AG04450 (cell line): Measurements from ENCODE around the gene DBI. TPM values are rescaled to one million over a fixed set of nuclear protein-coding genes. Genes with fewer than 3 reads are reported as not detected.

Experiments
- CTCF ChIA-PET: fragments of 300-600, 350-600 bp; formaldehyde crosslinking; extraction: SDS; loops from one replicate; lab custom pipeline; 2022; ENCODE audit warnings: antibody characterized with exemption, inconsistent platforms; lab: Charles Lee
- POLR2A ChIA-PET: fragments of 350-600 bp; formaldehyde crosslinking; extraction: SDS; loops from one replicate; lab custom pipeline; 2021; ENCODE audit warnings: antibody characterized with exemption, inconsistent platforms; lab: Yijun Ruan, JAX
- DNase-seq: peaks from one replicate; pipeline ENCODE4 v3.0.0-alpha.2; 2011; ENCODE audit warnings: low read depth, low spot score
- H3K27ac ChIP-seq: one replicate; pipeline ENCODE4 v1.5.1; 2012; ENCODE audit warnings: low read depth, low read length, control low read depth
- H3K27me3 ChIP-seq: one replicate; pipeline ENCODE4 v1.6.0; 2012; ENCODE audit warnings: low read length; ENCODE audit not compliant: control insufficient read depth, insufficient read depth
- H3K4me3 ChIP-seq: 2 replicates; pipeline ENCODE4 v1.5.1; 2011; ENCODE audit warnings: mild to moderate bottlenecking, low read depth, low read length, control low read depth
- H3K9me3 ChIP-seq: 2 replicates; pipeline ENCODE4 v1.5.1; 2012; ENCODE audit warnings: low read length; ENCODE audit not compliant: control insufficient read depth, insufficient read depth
- polyA plus RNA-seq: library from polyadenylated mRNA; depleted of rRNA; stranded (reverse); fragments of >200 nt; gene quantifications from 2 replicates; pipeline ENCODE4 v1.2.3, GENCODE V29; 2011
- TF ChIP-seq, protein P1 (sequence below): IDR thresholded peaks from 2 replicates; pipeline ENCODE4 v1.5.1; 2011; ENCODE audit warnings: low read depth, low read length, control low read depth, inconsistent platforms

DBI gene
- polyA plus RNA-seq, 1 experiment = 244 TPM

DNA sequence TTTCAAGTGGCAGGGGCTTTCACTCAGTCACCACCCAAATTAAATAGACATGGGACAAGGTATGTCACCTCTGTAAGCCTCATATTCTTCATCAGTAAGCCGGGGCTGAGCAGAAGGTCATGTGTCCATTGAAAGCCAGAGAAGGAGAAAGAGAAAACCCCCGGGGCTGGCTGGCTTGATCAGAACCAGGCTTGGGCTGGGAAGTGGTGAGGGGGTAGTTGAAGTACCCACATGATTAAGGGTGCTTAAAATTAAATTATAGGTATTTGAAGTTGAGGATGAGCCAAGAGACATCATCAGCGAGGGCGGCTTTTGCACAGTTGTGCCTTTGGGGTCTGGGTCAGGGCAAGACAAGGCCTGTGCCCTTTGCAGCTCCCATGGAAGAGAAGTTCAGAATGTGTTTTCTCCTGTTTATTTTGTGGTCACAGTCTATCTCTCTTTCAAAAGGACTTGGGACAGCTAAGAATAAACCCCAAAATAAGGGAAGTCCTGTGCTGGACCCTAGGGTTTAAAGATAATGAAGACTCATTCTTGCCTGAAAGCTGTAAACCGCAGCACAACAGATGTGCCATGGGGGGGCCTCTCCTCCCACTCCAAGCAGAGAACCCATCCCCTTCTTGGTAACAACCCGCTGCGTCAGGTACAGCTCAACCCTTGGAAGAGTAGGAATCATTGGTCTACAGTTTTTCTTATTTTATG, 10.7 kb downstream of the DBI start:
- no peaks in the 10 kb centered on the region for H3K9me3 ChIP-seq
- DNase-seq = no peak
- CTCF ChIA-PET = no interaction called here
- no peaks in the 10 kb centered on the region for H3K27me3 ChIP-seq
- no peak overlapping the region for H3K27ac ChIP-seq
- TF ChIP-seq, protein P1, sequence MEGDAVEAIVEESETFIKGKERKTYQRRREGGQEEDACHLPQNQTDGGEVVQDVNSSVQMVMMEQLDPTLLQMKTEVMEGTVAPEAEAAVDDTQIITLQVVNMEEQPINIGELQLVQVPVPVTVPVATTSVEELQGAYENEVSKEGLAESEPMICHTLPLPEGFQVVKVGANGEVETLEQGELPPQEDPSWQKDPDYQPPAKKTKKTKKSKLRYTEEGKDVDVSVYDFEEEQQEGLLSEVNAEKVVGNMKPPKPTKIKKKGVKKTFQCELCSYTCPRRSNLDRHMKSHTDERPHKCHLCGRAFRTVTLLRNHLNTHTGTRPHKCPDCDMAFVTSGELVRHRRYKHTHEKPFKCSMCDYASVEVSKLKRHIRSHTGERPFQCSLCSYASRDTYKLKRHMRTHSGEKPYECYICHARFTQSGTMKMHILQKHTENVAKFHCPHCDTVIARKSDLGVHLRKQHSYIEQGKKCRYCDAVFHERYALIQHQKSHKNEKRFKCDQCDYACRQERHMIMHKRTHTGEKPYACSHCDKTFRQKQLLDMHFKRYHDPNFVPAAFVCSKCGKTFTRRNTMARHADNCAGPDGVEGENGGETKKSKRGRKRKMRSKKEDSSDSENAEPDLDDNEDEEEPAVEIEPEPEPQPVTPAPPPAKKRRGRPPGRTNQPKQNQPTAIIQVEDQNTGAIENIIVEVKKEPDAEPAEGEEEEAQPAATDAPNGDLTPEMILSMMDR = no peak
- no peak overlapping the region for H3K4me3 ChIP-seq
- POLR2A ChIA-PET = interaction anchor here (1.4 kb wide), 1 partner anchor 11 kb away, joined by 5 read pairs; the partner anchor contains the start of genes C2orf76 and DBI

DNA sequence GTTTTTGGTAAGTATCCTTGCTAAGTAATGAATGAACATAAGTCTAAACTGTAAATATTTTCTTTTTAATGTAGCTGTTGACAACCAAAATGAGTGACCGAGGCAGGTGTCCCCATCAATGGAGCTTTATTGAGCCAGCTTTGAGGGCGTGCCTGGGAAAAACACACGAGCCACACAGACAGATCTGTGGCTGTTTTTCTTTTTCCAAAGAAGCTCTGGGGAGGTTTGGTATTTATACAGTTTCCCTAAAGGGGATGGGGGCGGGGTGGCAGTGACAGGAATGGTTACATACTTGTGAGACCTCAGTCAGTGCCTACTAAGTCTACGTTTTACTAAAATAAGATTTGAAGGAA, 11.2 kb downstream of the DBI start:
- CTCF ChIA-PET = no interaction called here
- Histone ChIP-seq H3K27ac (no peak overlapping the region), H3K27me3 (no peaks in the 10 kb centered on the region), H3K9me3 (no peaks in the 10 kb centered on the region), H3K4me3 (no peak overlapping the region)
- TF ChIP-seq, protein P1 = no peak
- no peak for DNase-seq
- POLR2A ChIA-PET = interaction anchor here (1.4 kb wide), 1 partner anchor 11 kb away, joined by 5 read pairs; the partner anchor contains the start of genes C2orf76 and DBI

- ChIA-PET POLR2A (interaction anchor here (1.4 kb wide), 1 partner anchor 12 kb away, joined by 5 read pairs; the partner anchor contains the start of genes C2orf76 and DBI), CTCF (no interaction called here)
- DNase-seq = no peak
- H3K9me3 ChIP-seq = no peaks in the 10 kb centered on the region
- TF ChIP-seq, protein P1 = no peak
- H3K27me3 ChIP-seq = peaks cover 4% of the 10 kb centered on the region
- no peak overlapping the region for H3K4me3 ChIP-seq
- H3K27ac ChIP-seq = no peak overlapping the region
Measured at GRCh38 chr2:119378566-119378965, 11.8 kb downstream of the DBI start.

DNA sequence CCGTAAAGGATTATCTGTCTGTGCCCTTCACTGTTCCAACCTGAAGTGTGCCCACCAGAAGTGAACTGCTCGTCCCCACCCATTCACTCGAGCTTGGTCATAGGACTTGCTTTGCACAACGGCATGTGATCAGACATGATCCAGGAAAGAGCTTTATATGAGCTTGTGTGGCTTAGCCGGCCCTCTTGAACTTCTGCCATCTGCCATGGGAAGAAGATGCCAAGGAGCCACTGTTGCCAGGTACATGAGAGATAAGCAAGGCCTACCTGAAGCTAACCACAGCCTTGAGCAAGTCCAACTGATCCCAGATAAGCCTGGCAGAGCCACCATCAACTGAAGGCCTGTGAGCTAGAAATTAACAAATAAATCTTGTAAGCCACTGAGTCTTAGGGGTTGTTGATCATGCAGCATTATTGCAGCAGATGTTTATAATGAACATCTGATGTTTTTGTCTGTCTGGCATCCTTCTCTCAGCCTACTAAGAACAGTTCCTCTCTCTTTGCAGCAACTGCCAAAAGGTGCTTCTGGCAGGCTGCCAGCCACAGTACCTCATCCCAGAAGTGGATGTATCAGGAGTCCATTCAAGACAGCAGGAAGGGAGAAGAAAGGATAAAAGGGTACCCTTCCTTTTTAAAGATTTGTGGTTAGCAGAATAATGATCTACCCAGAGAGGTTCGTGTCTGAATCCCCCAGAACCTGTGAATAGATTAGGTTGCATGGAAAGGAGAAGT, 16.8 kb downstream of the DBI start:
- Histone ChIP-seq H3K27ac (no peak overlapping the region), H3K27me3 (peaks cover 11% of the 10 kb centered on the region), H3K4me3 (no peak overlapping the region), H3K9me3 (no peaks in the 10 kb centered on the region)
- ChIA-PET POLR2A (no interaction called here), CTCF (no interaction called here)
- no peak for DNase-seq
- TF ChIP-seq, protein P1 = no peak

- ChIA-PET CTCF (no interaction called here), POLR2A (no interaction called here)
- no peak overlapping the region for H3K27ac ChIP-seq
- no peaks in the 10 kb centered on the region for H3K9me3 ChIP-seq
- DNase-seq = no peak
- TF ChIP-seq, protein P1 = no peak
- no peak overlapping the region for H3K4me3 ChIP-seq
- H3K27me3 ChIP-seq = peaks cover 11% of the 10 kb centered on the region
Measured at GRCh38 chr2:119384971-119385370, 18.2 kb downstream of the DBI start.
